ENCODE measurements around the gene LST1. TPM values are rescaled to one million over a fixed set of nuclear protein-coding genes. Genes with fewer than 3 reads are reported as not detected.
A peak's percentile ranks its signal among the peaks of the same experiment; 100 is the strongest.

The LST1 gene
- total and polyA plus RNA-seq, 12 donors, result 5.8 to 67.8 (median 20.7) TPM

DNA sequence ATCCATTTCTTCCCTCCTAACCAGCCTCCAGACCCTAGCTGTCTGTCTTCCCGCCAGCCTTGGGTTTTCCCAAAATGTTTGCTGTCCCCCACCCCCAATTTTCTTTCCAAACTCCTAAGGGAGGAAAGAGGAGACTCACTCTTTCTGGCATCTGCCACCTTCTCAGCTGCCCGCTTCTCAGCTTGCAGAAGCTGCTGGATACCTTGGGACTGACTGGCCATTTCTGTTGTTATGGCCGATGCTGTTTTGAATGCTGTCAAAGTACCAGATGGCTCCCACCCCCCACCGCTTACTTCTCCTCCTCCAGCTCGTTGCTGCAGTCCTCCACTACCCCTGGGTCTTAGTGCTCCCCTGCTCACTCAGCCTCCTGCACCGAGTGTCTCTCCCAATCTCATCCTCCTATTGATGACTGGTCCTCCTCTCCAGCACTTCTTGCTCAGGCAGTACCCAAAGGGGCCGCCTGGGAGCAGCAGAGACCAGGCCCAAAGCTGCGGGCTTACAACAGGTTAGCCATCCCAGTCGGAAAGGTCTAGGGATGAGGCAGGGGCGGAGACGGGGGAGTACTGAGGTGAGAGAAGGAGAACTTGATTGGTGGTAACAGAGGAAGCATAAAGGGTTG is 39.6 kb upstream of the LST1 start, which contains the start of gene ATP6V1G2:
Gene ATP6V1G2 (minus strand): TSS at position 270 of the 619 bp plus-strand sequence. CDS start 49 bp downstream, at position 221.
- Histone ChIP-seq H3K27ac (peak within 1 kb of the TSS; percentile 53 to 88 (median 77)), H3K36me3 (replicated peaks in 1 of 2) (peaks cover 0 to 6% of the 10 kb centered on the region in 2 donors), H3K4me1 (replicated peaks in 1 of 2) (peaks cover 14 to 33% of the 10 kb centered on the region in 2 donors), H3K9me3 (replicated peaks in 1 of 3) (no peaks in the 10 kb centered on the region), H3K27me3 (no peaks in the 10 kb centered on the region), H3K4me3 (peak within 1 kb of the TSS in 2 of 4 donors; percentile 39 to 60)
- DNase-seq, result peak; percentile 88 to 97 (median 91)
- TF ChIP-seq POLR2A (IDR thresholded peaks at IDR 0.05), result peak in 1 of 2 donors; percentile 22
- TF ChIP-seq, protein P1, sequence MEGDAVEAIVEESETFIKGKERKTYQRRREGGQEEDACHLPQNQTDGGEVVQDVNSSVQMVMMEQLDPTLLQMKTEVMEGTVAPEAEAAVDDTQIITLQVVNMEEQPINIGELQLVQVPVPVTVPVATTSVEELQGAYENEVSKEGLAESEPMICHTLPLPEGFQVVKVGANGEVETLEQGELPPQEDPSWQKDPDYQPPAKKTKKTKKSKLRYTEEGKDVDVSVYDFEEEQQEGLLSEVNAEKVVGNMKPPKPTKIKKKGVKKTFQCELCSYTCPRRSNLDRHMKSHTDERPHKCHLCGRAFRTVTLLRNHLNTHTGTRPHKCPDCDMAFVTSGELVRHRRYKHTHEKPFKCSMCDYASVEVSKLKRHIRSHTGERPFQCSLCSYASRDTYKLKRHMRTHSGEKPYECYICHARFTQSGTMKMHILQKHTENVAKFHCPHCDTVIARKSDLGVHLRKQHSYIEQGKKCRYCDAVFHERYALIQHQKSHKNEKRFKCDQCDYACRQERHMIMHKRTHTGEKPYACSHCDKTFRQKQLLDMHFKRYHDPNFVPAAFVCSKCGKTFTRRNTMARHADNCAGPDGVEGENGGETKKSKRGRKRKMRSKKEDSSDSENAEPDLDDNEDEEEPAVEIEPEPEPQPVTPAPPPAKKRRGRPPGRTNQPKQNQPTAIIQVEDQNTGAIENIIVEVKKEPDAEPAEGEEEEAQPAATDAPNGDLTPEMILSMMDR (IDR thresholded peaks at IDR 0.05), result peak; percentile 93 to 99 (median 98)
- 6 to 9% (median 8%) methylated on average over 11 of the region's 11 CpGs for WGBS, 4 donors
- intact Hi-C loops (cut with DNase I), result loop anchor here (2.0 to 5.0 kb wide), 2 partner anchors 51 to 52 kb away; no protein-coding TSS in a partner anchor

DNA sequence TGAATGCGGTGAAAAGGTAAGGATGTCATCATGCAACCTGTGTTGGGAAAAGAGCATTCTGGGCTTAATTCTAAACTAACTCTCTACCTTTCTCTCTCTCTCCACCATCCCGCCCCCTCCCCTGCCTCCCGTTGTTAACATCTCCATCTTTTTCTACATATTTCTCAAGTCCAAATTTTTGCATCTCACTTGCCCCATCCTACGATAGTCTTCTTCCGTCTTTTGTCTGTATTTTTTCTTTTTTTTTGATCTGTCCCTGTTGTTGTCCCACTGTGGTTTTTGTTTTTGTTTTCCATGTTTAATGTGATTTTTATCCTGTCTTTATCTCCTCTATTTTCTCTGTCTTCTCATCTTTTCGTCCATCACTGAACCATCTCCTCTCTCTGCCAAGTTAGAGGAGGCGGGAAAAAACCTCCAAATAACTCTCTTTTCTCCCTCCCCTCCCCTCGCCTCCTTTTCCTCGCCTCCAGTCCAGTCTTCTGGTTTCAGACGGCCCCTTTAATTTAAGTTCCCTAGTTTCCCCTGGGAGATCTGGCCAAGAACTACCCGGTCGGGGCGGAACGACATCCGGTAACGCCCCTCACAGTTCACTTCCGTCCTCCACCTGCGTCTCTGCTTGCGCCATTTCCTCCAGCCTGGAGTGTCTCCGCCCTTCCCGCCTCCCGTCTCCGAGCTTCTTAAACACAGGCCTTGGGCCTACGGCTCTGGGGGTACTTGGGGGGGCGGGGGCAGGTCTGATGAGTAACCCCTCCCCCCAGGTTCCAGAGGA is 38.9 kb upstream of the LST1 start, which contains the start of gene NFKBIL1:
Gene NFKBIL1 (plus strand): TSS at position 651 of the 769 bp plus-strand sequence. CDS start 87 bp downstream, at position 738.
- H3K4me1 ChIP-seq (replicated peaks in 1 of 2), result peaks cover 14 to 33% of the 10 kb centered on the region in 2 donors
- no peaks in the 10 kb centered on the region for H3K27me3 ChIP-seq
- DNase-seq, result peak; percentile 91 to 98 (median 96)
- 1% methylated on average over 20 to 25 of the region's 25 CpGs for WGBS, 4 donors
- peaks cover 0 to 6% of the 10 kb centered on the region in 2 donors for H3K36me3 ChIP-seq (replicated peaks in 1 of 2)
- peak; percentile 3 to 24 for TF ChIP-seq POLR2A (IDR thresholded peaks at IDR 0.05)
- TF ChIP-seq, protein P1 (IDR thresholded peaks at IDR 0.05), result peak in 2 of 6 experiments; percentile 6 to 53
- H3K27ac ChIP-seq, result peak within 1 kb of the TSS; percentile 53 to 88 (median 77)
- no peaks in the 10 kb centered on the region for H3K9me3 ChIP-seq (replicated peaks in 1 of 3)
- peak within 1 kb of the TSS in 2 of 4 donors; percentile 39 to 60 for H3K4me3 ChIP-seq
- intact Hi-C loops (cut with DNase I), result loop anchor here (2.0 to 5.0 kb wide), 2 partner anchors 50 to 52 kb away; no protein-coding TSS in a partner anchor

DNA sequence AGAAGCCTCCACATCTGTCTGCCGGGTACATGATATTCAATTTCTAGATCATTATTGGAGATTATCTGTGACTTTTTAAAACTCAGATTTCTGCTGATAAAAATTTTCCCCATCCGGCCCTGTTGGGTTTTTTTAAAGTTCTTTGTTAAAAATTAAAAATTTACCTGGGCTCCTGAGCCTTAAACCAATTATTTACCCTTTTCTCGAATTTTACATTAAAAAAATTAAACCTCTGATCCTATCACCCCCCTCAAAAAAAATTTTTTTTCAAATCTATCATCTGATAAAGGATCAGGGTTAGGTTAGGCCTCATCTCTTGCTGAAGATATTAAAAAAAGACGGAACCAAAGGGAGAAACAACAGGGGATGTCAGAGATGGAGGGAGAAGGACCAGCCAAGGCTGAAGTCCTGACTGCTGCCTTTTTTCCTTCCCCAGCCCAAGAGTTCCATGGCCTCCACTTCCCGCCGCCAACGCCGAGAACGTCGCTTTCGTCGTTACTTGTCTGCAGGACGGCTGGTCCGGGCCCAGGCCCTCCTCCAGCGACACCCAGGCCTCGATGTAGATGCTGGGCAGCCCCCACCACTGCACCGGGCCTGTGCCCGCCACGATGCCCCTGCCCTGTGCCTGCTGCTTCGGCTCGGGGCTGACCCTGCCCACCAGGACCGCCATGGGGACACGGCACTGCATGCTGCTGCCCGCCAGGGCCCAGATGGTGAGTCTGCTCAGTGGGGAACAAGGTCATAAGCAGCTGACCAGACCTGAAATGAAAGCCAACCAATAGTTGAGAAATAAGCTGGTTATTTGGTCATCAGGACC is 38.1 kb upstream of the LST1 start:
- intact Hi-C loops (cut with DNase I), result loop anchor here (2.0 to 5.0 kb wide), 2 partner anchors 49 to 51 kb away; no protein-coding TSS in a partner anchor

More for the DNA sequence above, 38.1 kb upstream of the LST1 start:
- peak overlapping the region; percentile 53 to 88 (median 77) for H3K27ac ChIP-seq
- no peaks in the 10 kb centered on the region for H3K27me3 ChIP-seq
- H3K4me1 ChIP-seq (replicated peaks in 1 of 2), result peaks cover 9 to 28% of the 10 kb centered on the region in 2 donors
- 72 to 77% (median 76%) methylated on average over 20 to 24 of the region's 24 CpGs for WGBS, 4 donors
- TF ChIP-seq POLR2A (IDR thresholded peaks at IDR 0.05), result no peak
- TF ChIP-seq, protein P1 (IDR thresholded peaks at IDR 0.05), result no peak
- H3K36me3 ChIP-seq (replicated peaks in 1 of 2), result peaks cover 0 to 6% of the 10 kb centered on the region in 2 donors
- peak overlapping the region in 2 of 4 donors; percentile 39 to 60 for H3K4me3 ChIP-seq
- DNase-seq, result peak in 1 of 7 donors; percentile 40
- H3K9me3 ChIP-seq (replicated peaks in 1 of 3), result no peaks in the 10 kb centered on the region
